ENCODE measurements around the gene USP24. TPM values are rescaled to one million over a fixed set of nuclear protein-coding genes. Genes with fewer than 3 reads are reported as not detected.
A peak's percentile ranks its signal among the peaks of the same experiment; 100 is the strongest.

The USP24 gene
- total RNA-seq, 1 experiment from 2014 or later, result 35.3 TPM

GRCh38 chr1:55059302-55060132, 155.6 kb downstream of the USP24 start:
- peaks cover 2% of the 10 kb centered on the region for H4K20me1 ChIP-seq (ENCODE audit: control insufficient read depth, insufficient read depth, insufficient read length)
- no peak for TF ChIP-seq CTCF (conservative IDR thresholded peaks at IDR 0.05)
- H2AK5ac ChIP-seq (ENCODE audit: insufficient read length, low read length), result no peak overlapping the region
- H3K56ac ChIP-seq (ENCODE audit: insufficient read length, low read depth, low read length), result no peak overlapping the region
- no peaks in the 10 kb centered on the region for H3K79me2 ChIP-seq (ENCODE audit: insufficient read depth, low read length)
- no peaks in the 10 kb centered on the region for H3K79me1 ChIP-seq (ENCODE audit: insufficient read depth, low read depth, low read length, poor library complexity, severe bottlenecking)
- H2BK120ac ChIP-seq (ENCODE audit: low read depth, low read length, poor library complexity, severe bottlenecking), result no peak overlapping the region
- H3K18ac ChIP-seq (ENCODE audit: insufficient read length, low read depth, low read length), result no peak overlapping the region
- no CpG with 5 or more reads among the region's 14 CpGs for WGBS (ENCODE audit: extremely low coverage, insufficient read length, low lambda C conversion rate)
- no peak overlapping the region for H3K27ac ChIP-seq (ENCODE audit: insufficient read length, low read depth, low read length)
- peak; percentile 22 for DNase-seq
- no peak overlapping the region for H2BK15ac ChIP-seq (ENCODE audit: low read depth, low read length)
- no peak overlapping the region for H2BK20ac ChIP-seq (ENCODE audit: low read depth, low read length, poor library complexity, severe bottlenecking)
- Mint-ChIP-seq H3K4me1 (no peaks in the 10 kb centered on the region), H3K27ac (peak overlapping the region in 1 of 3 experiments; percentile 81; a peak in 3 of 7 replicates), H3K9me3 (no peaks in the 10 kb centered on the region), H3K4me3 (no peak overlapping the region), H3K27me3 (ENCODE audit: low read depth) (no peaks in the 10 kb centered on the region), H3K36me3 (ENCODE audit: insufficient read depth in 1 of 3, low read depth in 3 of 3) (peaks cover 12 to 74% (median 40%) of the 10 kb centered on the region in 3 experiments; a peak in 6 of 7 replicates)
- H3K27me3 ChIP-seq (ENCODE audit: insufficient read depth, low read length), result no peaks in the 10 kb centered on the region
- no peak overlapping the region for H3K14ac ChIP-seq (ENCODE audit: insufficient read depth, low read length)
- H2BK5ac ChIP-seq (ENCODE audit: insufficient read length, low read length), result no peak overlapping the region
- no peak overlapping the region for H4K91ac ChIP-seq (ENCODE audit: insufficient read length, low read depth, low read length)
- H2BK12ac ChIP-seq (ENCODE audit: insufficient read length, low read depth, low read length), result no peak overlapping the region
- no peak overlapping the region for H3K9ac ChIP-seq (ENCODE audit: extremely low read depth, insufficient read length, low read length)
- no peak overlapping the region for H3K4ac ChIP-seq (ENCODE audit: low read depth, low read length)
- H4K8ac ChIP-seq (replicated peaks; ENCODE audit: insufficient read length, low read depth, low read length), result no peak overlapping the region
- H3K4me2 ChIP-seq (ENCODE audit: insufficient read depth, insufficient read length, low read length), result no peak overlapping the region
- H4K5ac ChIP-seq (ENCODE audit: insufficient read length, low read depth, low read length), result no peak overlapping the region
- no peaks in the 10 kb centered on the region for H3K23me2 ChIP-seq (ENCODE audit: insufficient read length, low read depth, low read length, poor library complexity, severe bottlenecking)
- no peaks in the 10 kb centered on the region for H3K4me1 ChIP-seq (ENCODE audit: insufficient read depth, low read length)
- H3T11ph ChIP-seq (ENCODE audit: low read length), result no peak overlapping the region
- H3K23ac ChIP-seq (ENCODE audit: insufficient read length, low read depth, low read length), result no peak overlapping the region
- no peaks in the 10 kb centered on the region for H3K9me3 ChIP-seq (ENCODE audit: control insufficient read depth, low read depth, low read length)
- no peak overlapping the region for H2AFZ ChIP-seq (ENCODE audit: low read length)

Measured in H9 (cell line).